RWPE2 (cell line): Measurements from ENCODE around the gene PRSS53.

Experiments
- ATAC-seq: fragments of 200-7000 bp; cut with Tn5 transposase; 3 replicates; pipeline ENCODE4 v1.9.1; 2021; ENCODE audit warnings: low read depth
- DNase-seq: peaks from one replicate; pipeline ENCODE4 v3.0.0-alpha.2; 2020; ENCODE audit warnings: low spot score
- H3K27ac ChIP-seq: fragments of 450-650 bp; 2 replicates; pipeline ENCODE4 v1.5.1; 2017; ENCODE audit warnings: mild to moderate bottlenecking; ENCODE audit not compliant: poor library complexity, severe bottlenecking
- H3K27me3 ChIP-seq: fragments of 250-450 bp; sonication (Bioruptor Pico); 2 replicates; pipeline ENCODE4 v1.5.1; 2021; ENCODE audit warnings: mild to moderate bottlenecking, moderate library complexity; ENCODE audit not compliant: insufficient read depth, poor library complexity, severe bottlenecking
- H3K36me3 ChIP-seq: fragments of 250-450 bp; sonication (Bioruptor Pico); 2 replicates; pipeline ENCODE4 v1.5.1; 2020; ENCODE audit warnings: low read depth, mild to moderate bottlenecking, moderate library complexity
- H3K4me1 ChIP-seq: fragments of 250-450 bp; sonication (Bioruptor Pico); 2 replicates; pipeline ENCODE4 v1.5.1; 2021; ENCODE audit warnings: mild to moderate bottlenecking, moderate library complexity; ENCODE audit not compliant: insufficient read depth, poor library complexity, severe bottlenecking
- H3K4me3 ChIP-seq: fragments of 250-450 bp; sonication (Bioruptor Pico); 2 replicates; pipeline ENCODE4 v1.5.1; 2021; ENCODE audit warnings: mild to moderate bottlenecking, moderate library complexity; ENCODE audit not compliant: severe bottlenecking
- H3K9me3 ChIP-seq: fragments of 250-450 bp; sonication (Bioruptor Pico); 2 replicates; pipeline ENCODE4 v1.5.1; 2021; ENCODE audit warnings: mild to moderate bottlenecking, moderate library complexity; ENCODE audit not compliant: severe bottlenecking
- CTCF ChIP-seq: fragments of 450-650 bp; IDR thresholded peaks from one replicate; pipeline ENCODE4 v1.5.1; 2017; ENCODE audit warnings: mild to moderate bottlenecking, moderate library complexity; ENCODE audit not compliant: poor library complexity, severe bottlenecking

The PRSS53 gene

GRCh38 chr16:31078597-31079341 lies 10.0 kb downstream of the PRSS53 start:
- H3K4me1 ChIP-seq: no peaks in the 10 kb centered on the region
- no peak for TF ChIP-seq CTCF
- no peak overlapping the region for H3K4me3 ChIP-seq
- no peaks in the 10 kb centered on the region for H3K9me3 ChIP-seq
- H3K27ac ChIP-seq: no peak overlapping the region
- DNase-seq (no peak), ATAC-seq (no peak)
- peaks cover 53% of the 10 kb centered on the region for H3K36me3 ChIP-seq
- H3K27me3 ChIP-seq: no peaks in the 10 kb centered on the region

- H3K36me3 ChIP-seq: peaks cover 50% of the 10 kb centered on the region
- TF ChIP-seq CTCF: no peak
- H3K27me3 ChIP-seq: no peaks in the 10 kb centered on the region
- H3K9me3 ChIP-seq: no peaks in the 10 kb centered on the region
- ATAC-seq: no peak
- H3K4me1 ChIP-seq: no peaks in the 10 kb centered on the region
- H3K27ac ChIP-seq: no peak overlapping the region
- no peak overlapping the region for H3K4me3 ChIP-seq
- peak; percentile 65 for DNase-seq
These were observed 10.9 kb downstream of the PRSS53 start for GRCh38 chr16:31077592-31078396.

GRCh38 chr16:31077024-31077423 lies 11.7 kb downstream of the PRSS53 start:
- Histone ChIP-seq H3K4me1 (peaks cover under 1% of the 10 kb centered on the region), H3K4me3 (no peak overlapping the region), H3K9me3 (no peaks in the 10 kb centered on the region), H3K27me3 (no peaks in the 10 kb centered on the region), H3K36me3 (peaks cover 45% of the 10 kb centered on the region), H3K27ac (no peak overlapping the region)
- TF ChIP-seq CTCF: no peak
- ATAC-seq (no peak), DNase-seq (peak; percentile 49)

- H3K27me3 ChIP-seq: no peaks in the 10 kb centered on the region
- peaks cover 40% of the 10 kb centered on the region for H3K36me3 ChIP-seq
- no peak overlapping the region for H3K27ac ChIP-seq
- H3K4me3 ChIP-seq: no peak overlapping the region
- DNase-seq (peak; percentile 57), ATAC-seq (no peak)
- H3K9me3 ChIP-seq: no peaks in the 10 kb centered on the region
- no peak for TF ChIP-seq CTCF
- H3K4me1 ChIP-seq: peaks cover 6% of the 10 kb centered on the region
These were observed 12.4 kb downstream of the PRSS53 start for GRCh38 chr16:31076319-31076718.
